GM12878 (cell line): ENCODE results near the gene CTNNA3.

Experiments
- CBFB ChIP-seq: IDR thresholded peaks from 2 replicates; pipeline ENCODE4 v1.6.1; 2016; ENCODE audit warnings: antibody characterized with exemption, low read depth
- CEBPB ChIP-seq, 2 experiments: fragments of 150-350 bp in 1 of 2; IDR thresholded peaks; 2 replicates each; pipeline ENCODE4 v1.6.1; 2012 to 2014; ENCODE audit warnings: low read depth in 2 of 2, low read length in 2 of 2, borderline replicate concordance in 1 of 2, inconsistent platforms in 1 of 2
- CREB1 ChIP-seq: IDR thresholded peaks from 2 replicates; pipeline ENCODE4 v1.6.1; 2012; ENCODE audit warnings: low read depth, mild to moderate bottlenecking, inconsistent platforms
- EZH2 ChIP-seq: IDR thresholded peaks from 2 replicates; pipeline ENCODE4 v1.6.1; 2012; ENCODE audit warnings: low read depth, mild to moderate bottlenecking, control low read depth, inconsistent platforms, low read length, borderline replicate concordance; ENCODE audit not compliant: control insufficient read depth
- HCFC1 ChIP-seq: fragments of 150-350 bp; IDR thresholded peaks from 2 replicates; pipeline ENCODE4 v1.6.1; 2014; ENCODE audit warnings: low read length
- MEF2A ChIP-seq: IDR thresholded peaks from 2 replicates; pipeline ENCODE4 v1.6.1; 2011; ENCODE audit warnings: low read depth, mild to moderate bottlenecking, low read length, moderate library complexity; ENCODE audit not compliant: insufficient read depth
- ZNF207 ChIP-seq: fragments of 450-650 bp; IDR thresholded peaks from 2 replicates; pipeline ENCODE4 v1.6.1; 2014; ENCODE audit warnings: antibody characterized with exemption, mild to moderate bottlenecking, borderline replicate concordance
- TF ChIP-seq, protein P1 (sequence below): fragments of 150-350 bp; IDR thresholded peaks from 2 replicates; pipeline ENCODE4 v1.6.1; 2016; ENCODE audit warnings: low read depth, low read length
- TF ChIP-seq, protein P2 (sequence below), 3 experiments: IDR thresholded peaks in 2 of 3; conservative IDR thresholded peaks in 1 of 3; 2 replicates each; pipeline ENCODE4 v1.5.1; 2011; ENCODE audit warnings: low read depth in 3 of 3, low read length in 3 of 3, mild to moderate bottlenecking in 3 of 3, control low read depth in 2 of 3, moderate library complexity in 2 of 3, inconsistent platforms in 1 of 3, mixed read lengths in 1 of 3; ENCODE audit not compliant: control insufficient read depth in 2 of 3, insufficient read depth in 1 of 3; ENCODE audit errors: extremely low read depth in 1 of 3
- TF ChIP-seq, protein P3 (sequence below): IDR thresholded peaks from 2 replicates; pipeline ENCODE4 v1.6.1; 2011; ENCODE audit warnings: low read depth, mild to moderate bottlenecking, low read length, moderate library complexity, borderline replicate concordance; ENCODE audit errors: extremely low read depth

DNA sequence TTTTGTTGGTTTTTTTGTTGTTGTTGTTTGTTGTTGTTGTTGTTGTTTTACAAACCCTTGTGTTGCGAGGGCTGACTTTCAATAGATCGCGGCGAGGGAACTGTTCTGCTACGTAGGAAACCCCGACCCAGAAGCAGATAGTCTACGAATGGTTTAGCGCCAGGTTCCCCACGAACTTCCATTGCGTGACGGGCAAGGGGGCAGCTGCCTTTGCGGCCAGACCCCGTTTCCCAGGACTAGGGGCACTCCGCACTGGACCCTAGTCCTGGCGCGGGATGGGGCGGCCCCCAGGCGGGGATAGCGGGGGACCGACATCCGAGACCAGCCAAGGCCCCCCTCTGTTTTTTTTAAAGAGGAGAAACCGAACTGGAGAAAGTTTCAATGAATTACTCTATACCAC, 650.6 kb downstream of the CTNNA3 start:
- TF ChIP-seq, protein P1, sequence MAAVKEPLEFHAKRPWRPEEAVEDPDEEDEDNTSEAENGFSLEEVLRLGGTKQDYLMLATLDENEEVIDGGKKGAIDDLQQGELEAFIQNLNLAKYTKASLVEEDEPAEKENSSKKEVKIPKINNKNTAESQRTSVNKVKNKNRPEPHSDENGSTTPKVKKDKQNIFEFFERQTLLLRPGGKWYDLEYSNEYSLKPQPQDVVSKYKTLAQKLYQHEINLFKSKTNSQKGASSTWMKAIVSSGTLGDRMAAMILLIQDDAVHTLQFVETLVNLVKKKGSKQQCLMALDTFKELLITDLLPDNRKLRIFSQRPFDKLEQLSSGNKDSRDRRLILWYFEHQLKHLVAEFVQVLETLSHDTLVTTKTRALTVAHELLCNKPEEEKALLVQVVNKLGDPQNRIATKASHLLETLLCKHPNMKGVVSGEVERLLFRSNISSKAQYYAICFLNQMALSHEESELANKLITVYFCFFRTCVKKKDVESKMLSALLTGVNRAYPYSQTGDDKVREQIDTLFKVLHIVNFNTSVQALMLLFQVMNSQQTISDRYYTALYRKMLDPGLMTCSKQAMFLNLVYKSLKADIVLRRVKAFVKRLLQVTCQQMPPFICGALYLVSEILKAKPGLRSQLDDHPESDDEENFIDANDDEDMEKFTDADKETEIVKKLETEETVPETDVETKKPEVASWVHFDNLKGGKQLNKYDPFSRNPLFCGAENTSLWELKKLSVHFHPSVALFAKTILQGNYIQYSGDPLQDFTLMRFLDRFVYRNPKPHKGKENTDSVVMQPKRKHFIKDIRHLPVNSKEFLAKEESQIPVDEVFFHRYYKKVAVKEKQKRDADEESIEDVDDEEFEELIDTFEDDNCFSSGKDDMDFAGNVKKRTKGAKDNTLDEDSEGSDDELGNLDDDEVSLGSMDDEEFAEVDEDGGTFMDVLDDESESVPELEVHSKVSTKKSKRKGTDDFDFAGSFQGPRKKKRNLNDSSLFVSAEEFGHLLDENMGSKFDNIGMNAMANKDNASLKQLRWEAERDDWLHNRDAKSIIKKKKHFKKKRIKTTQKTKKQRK, result no peak
- TF ChIP-seq, protein P2, sequence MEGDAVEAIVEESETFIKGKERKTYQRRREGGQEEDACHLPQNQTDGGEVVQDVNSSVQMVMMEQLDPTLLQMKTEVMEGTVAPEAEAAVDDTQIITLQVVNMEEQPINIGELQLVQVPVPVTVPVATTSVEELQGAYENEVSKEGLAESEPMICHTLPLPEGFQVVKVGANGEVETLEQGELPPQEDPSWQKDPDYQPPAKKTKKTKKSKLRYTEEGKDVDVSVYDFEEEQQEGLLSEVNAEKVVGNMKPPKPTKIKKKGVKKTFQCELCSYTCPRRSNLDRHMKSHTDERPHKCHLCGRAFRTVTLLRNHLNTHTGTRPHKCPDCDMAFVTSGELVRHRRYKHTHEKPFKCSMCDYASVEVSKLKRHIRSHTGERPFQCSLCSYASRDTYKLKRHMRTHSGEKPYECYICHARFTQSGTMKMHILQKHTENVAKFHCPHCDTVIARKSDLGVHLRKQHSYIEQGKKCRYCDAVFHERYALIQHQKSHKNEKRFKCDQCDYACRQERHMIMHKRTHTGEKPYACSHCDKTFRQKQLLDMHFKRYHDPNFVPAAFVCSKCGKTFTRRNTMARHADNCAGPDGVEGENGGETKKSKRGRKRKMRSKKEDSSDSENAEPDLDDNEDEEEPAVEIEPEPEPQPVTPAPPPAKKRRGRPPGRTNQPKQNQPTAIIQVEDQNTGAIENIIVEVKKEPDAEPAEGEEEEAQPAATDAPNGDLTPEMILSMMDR (IDR thresholded peaks at IDR 0.05 in 2 of 3, conservative IDR thresholded peaks at IDR 0.05 in 1 of 3; ENCODE audit: control insufficient read depth in 2 of 3, extremely low read depth in 1 of 3, insufficient read depth in 1 of 3, low read depth in 3 of 3, low read length in 3 of 3), result no peak
- no peak for TF ChIP-seq HCFC1
- TF ChIP-seq MEF2A, result no peak
- TF ChIP-seq, protein P3, sequence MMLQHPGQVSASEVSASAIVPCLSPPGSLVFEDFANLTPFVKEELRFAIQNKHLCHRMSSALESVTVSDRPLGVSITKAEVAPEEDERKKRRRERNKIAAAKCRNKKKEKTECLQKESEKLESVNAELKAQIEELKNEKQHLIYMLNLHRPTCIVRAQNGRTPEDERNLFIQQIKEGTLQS, result no peak
- TF ChIP-seq ZNF207, result no peak
- no peak for TF ChIP-seq CBFB
- no peak for TF ChIP-seq EZH2
- TF ChIP-seq CEBPB (IDR thresholded peaks at IDR 0.05; ENCODE audit: borderline replicate concordance in 1 of 2, low read depth in 2 of 2, low read length in 2 of 2), result no peak
- no peak for TF ChIP-seq CREB1
